Neutrophil (primary cell): ENCODE data around the gene KIAA0232.

Source experiments
- H3K27ac ChIP-seq: fragments of 200-600 bp; sonication (generic); 2 replicates; pipeline ENCODE4 v1.5.1; 2016; ENCODE audit warnings: mild to moderate bottlenecking, moderate library complexity
- H3K27me3 ChIP-seq: fragments of 200-600 bp; sonication (generic); 2 replicates; pipeline ENCODE4 v1.6.0; 2016; ENCODE audit warnings: mild to moderate bottlenecking
- H3K36me3 ChIP-seq: fragments of 200-600 bp; sonication (generic); 2 replicates; pipeline ENCODE4 v1.5.1; 2017
- H3K4me1 ChIP-seq, 2 experiments: fragments of 200-600 bp in 1 of 2; sonication (generic) in 1 of 2; 1 replicate in 1 of 2; 2 replicates in 1 of 2; pipeline versions ENCODE4 v1.5.1 to v1.6.1; 2013 to 2016; ENCODE audit warnings: low read depth in 1 of 2, low read length in 1 of 2, mild to moderate bottlenecking in 1 of 2, moderate library complexity in 1 of 2; ENCODE audit not compliant: control insufficient read depth in 1 of 2, insufficient read depth in 1 of 2
- H3K4me3 ChIP-seq, 2 experiments: fragments of 200-600 bp in 1 of 2; sonication (generic) in 1 of 2; 1 replicate in 1 of 2; 2 replicates in 1 of 2; pipeline ENCODE4 v1.5.1; 2013 to 2016; ENCODE audit warnings: low read depth in 1 of 2, low read length in 1 of 2, mild to moderate bottlenecking in 1 of 2, moderate library complexity in 1 of 2
- H3K9me3 ChIP-seq: fragments of 200-600 bp; sonication (generic); 2 replicates; pipeline ENCODE4 v1.5.1; 2016
- TF ChIP-seq, protein P1 (sequence below): fragments of 200-600 bp; sonication (generic); IDR thresholded peaks from 2 replicates; pipeline ENCODE4 v1.5.1; 2016; ENCODE audit warnings: antibody characterized with exemption

KIAA0232 gene

DNA sequence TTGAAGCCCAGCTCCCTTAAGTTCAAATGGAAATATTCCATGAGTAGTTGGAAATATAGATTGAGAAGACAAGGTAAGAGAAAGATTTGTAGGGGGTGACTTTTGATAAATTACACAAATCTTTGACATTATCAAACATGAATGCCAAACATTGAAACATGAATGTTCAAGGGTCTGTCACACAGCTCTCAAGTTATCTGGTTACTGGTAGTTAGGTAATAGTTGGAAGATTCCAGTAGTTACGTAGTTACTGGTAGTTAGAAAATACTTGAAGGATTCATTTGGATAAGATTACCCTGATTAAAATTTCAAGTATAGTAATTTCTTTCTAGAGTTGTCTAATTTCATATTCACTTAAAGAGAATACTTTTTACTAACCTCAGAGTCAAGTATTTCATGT lies 20.7 kb downstream of the KIAA0232 start:
- H3K36me3 ChIP-seq: no peaks in the 10 kb centered on the region
- H3K27me3 ChIP-seq: no peaks in the 10 kb centered on the region
- no peaks in the 10 kb centered on the region for H3K9me3 ChIP-seq
- TF ChIP-seq, protein P1, sequence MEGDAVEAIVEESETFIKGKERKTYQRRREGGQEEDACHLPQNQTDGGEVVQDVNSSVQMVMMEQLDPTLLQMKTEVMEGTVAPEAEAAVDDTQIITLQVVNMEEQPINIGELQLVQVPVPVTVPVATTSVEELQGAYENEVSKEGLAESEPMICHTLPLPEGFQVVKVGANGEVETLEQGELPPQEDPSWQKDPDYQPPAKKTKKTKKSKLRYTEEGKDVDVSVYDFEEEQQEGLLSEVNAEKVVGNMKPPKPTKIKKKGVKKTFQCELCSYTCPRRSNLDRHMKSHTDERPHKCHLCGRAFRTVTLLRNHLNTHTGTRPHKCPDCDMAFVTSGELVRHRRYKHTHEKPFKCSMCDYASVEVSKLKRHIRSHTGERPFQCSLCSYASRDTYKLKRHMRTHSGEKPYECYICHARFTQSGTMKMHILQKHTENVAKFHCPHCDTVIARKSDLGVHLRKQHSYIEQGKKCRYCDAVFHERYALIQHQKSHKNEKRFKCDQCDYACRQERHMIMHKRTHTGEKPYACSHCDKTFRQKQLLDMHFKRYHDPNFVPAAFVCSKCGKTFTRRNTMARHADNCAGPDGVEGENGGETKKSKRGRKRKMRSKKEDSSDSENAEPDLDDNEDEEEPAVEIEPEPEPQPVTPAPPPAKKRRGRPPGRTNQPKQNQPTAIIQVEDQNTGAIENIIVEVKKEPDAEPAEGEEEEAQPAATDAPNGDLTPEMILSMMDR: no peak
- peaks cover 52 to 86% of the 10 kb centered on the region in 2 experiments for H3K4me1 ChIP-seq
- H3K4me3 ChIP-seq: no peak overlapping the region
- H3K27ac ChIP-seq: peak overlapping the region; percentile 99

DNA sequence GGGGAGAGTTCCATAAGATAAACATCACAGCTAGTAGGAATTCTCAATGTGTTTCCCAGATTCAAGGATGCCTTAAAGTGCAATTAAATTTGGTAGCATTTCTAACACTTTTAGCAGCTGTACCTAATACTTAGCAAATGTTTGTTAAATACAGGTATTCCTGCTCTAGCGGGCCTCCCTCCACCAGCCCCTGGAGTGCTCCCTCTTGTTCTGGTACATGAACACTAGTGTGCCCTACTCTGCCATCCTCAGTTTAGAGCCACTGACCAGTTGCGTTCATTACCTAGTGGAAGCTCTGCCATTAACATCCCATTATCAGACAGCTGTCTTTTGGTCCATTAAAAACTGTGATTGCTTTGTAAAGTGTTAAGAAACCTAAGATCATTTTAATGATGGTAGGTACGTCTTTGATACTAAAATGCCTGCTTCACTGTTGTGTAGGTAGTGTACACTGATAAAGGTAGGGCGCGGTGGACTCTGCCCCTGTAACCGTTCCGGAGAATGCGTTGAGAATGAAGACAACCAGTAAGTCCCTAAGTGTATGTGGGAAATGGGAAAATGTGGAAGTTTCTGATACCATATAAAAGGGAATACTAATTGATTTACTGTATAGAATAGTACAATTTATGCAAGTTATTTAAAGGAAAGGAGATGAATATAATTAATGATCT lies 21.7 kb downstream of the KIAA0232 start:
- H3K36me3 ChIP-seq: no peaks in the 10 kb centered on the region
- no peak overlapping the region for H3K4me3 ChIP-seq
- TF ChIP-seq, protein P1: no peak
- no peaks in the 10 kb centered on the region for H3K27me3 ChIP-seq
- peak overlapping the region; percentile 99 for H3K27ac ChIP-seq
- H3K4me1 ChIP-seq: peaks cover 54 to 86% of the 10 kb centered on the region in 2 experiments
- no peaks in the 10 kb centered on the region for H3K9me3 ChIP-seq

DNA sequence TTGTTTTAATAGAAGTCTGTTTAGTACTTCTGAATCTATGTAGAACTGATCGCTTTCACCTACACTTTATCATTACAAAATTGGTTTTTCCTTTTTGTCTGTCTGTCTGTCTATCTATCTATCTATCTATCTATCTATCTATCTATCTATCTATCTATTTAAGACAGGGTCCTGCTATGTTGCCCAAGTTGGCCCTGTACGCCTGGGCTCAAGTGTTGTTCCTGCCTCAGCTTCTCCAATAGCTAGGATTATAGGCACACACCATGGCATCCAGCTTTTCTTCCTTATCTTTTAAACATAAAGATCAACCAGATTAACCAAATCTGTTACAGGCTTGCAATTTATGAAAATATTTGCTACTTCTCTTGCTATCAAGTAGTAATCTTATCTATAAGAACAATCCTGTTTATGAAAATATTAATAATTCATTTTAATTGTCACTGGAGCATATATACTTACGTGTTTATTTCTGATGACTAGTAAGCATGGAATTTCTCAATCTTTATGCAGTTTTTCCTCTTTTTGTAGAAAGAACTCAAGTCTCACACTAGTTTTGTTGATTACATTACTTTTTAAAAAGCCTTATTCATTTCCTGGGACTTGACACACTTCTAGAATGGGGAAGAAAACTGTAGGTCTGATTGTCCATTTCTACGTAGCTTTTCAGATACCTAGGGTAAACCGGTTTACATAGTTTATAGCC lies 24.5 kb downstream of the KIAA0232 start:
- no peaks in the 10 kb centered on the region for H3K36me3 ChIP-seq
- peaks cover 57 to 87% of the 10 kb centered on the region in 2 experiments for H3K4me1 ChIP-seq
- TF ChIP-seq, protein P1: no peak
- H3K27ac ChIP-seq: peak overlapping the region; percentile 99
- H3K27me3 ChIP-seq: no peaks in the 10 kb centered on the region
- peak overlapping the region; percentile 42 to 50 for H3K4me3 ChIP-seq
- H3K9me3 ChIP-seq: no peaks in the 10 kb centered on the region

DNA sequence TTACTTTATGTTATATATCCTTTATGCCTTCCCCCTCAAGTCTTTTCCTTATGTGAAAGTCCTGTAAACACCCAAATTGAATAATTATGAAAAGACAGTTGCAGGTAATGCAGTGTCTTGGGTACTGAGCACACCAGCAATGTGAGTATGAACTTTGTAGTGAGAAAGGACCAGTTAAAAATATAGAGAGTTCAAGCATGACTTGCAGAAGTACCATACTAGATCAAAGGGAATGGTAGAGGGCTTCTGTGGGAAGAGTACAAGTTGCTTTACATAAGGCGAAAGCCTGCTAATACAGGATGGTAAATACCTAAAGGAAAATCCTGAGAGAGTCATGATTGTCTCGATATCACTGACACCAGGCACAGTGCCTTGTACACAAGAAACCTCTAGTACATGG lies 25.7 kb downstream of the KIAA0232 start:
- Histone ChIP-seq H3K9me3 (no peaks in the 10 kb centered on the region), H3K36me3 (no peaks in the 10 kb centered on the region), H3K27me3 (no peaks in the 10 kb centered on the region), H3K4me1 (peaks cover 61 to 87% of the 10 kb centered on the region in 2 experiments), H3K4me3 (peak overlapping the region; percentile 42 to 50), H3K27ac (peak overlapping the region; percentile 99)
- TF ChIP-seq, protein P1: no peak

DNA sequence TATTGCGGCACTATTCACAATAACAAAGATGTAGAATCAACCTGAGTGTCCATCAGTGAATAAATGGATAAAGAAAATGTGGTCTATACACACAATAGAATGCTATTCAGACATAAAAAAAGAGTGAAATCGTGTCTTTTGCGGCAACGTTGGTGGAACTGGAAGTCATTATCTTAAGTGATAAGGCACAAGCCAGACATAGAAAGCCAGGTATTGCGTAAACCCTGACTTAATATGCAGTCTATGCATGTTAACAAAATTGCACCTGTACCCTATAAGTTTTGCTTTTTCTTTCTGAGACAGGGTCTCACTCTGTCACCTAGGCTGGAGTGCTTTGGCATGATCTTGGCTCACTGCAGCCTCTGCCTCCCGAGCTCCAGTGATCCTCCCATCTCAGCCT lies 28.6 kb downstream of the KIAA0232 start:
- Histone ChIP-seq H3K36me3 (no peaks in the 10 kb centered on the region), H3K27me3 (no peaks in the 10 kb centered on the region), H3K4me1 (peaks cover 44 to 63% of the 10 kb centered on the region in 2 experiments), H3K4me3 (no peak overlapping the region), H3K9me3 (no peaks in the 10 kb centered on the region), H3K27ac (peak overlapping the region; percentile 99)
- TF ChIP-seq, protein P1: no peak
